ENCODE measurements around the gene SLC25A22.

SLC25A22 gene

GRCh38 chr11:765025-765801 is 32.9 kb downstream of the SLC25A22 start:
- H3K27ac Mint-ChIP-seq = peak overlapping the region; percentile 14
- DNase-seq = no peak
- H3K9me3 Mint-ChIP-seq = no peaks in the 10 kb centered on the region
- peak overlapping the region in 1 of 2 donors; percentile 41 for H3K4me3 Mint-ChIP-seq
- ATAC-seq (replicated peaks) = peak; percentile 70 to 72
- peaks cover 34 to 56% of the 10 kb centered on the region in 2 donors for H3K36me3 Mint-ChIP-seq
- H3K27me3 Mint-ChIP-seq = no peaks in the 10 kb centered on the region
- peaks cover 2 to 15% of the 10 kb centered on the region in 2 donors for H3K4me1 Mint-ChIP-seq

GRCh38 chr11:764322-765024 is 33.6 kb downstream of the SLC25A22 start:
- H3K9me3 Mint-ChIP-seq = no peaks in the 10 kb centered on the region
- ATAC-seq (replicated peaks) (no peak), DNase-seq (no peak)
- H3K4me1 Mint-ChIP-seq = peaks cover 3 to 13% of the 10 kb centered on the region in 2 donors
- no peaks in the 10 kb centered on the region for H3K27me3 Mint-ChIP-seq
- H3K27ac Mint-ChIP-seq = no peak overlapping the region
- H3K4me3 Mint-ChIP-seq = peak overlapping the region in 1 of 2 donors; percentile 23
- H3K36me3 Mint-ChIP-seq = peaks cover 34 to 52% of the 10 kb centered on the region in 2 donors

GRCh38 chr11:763549-764321 is 34.3 kb downstream of the SLC25A22 start:
- H3K36me3 Mint-ChIP-seq = peaks cover 36 to 50% of the 10 kb centered on the region in 2 donors
- H3K9me3 Mint-ChIP-seq = no peaks in the 10 kb centered on the region
- H3K4me1 Mint-ChIP-seq = peaks cover 3 to 13% of the 10 kb centered on the region in 2 donors
- no peak overlapping the region for H3K4me3 Mint-ChIP-seq
- ATAC-seq (replicated peaks) = no peak
- no peaks in the 10 kb centered on the region for H3K27me3 Mint-ChIP-seq
- H3K27ac Mint-ChIP-seq = peak overlapping the region; percentile 69
- DNase-seq = no peak

- H3K27me3 Mint-ChIP-seq = no peaks in the 10 kb centered on the region
- ATAC-seq (replicated peaks) (no peak), DNase-seq (no peak)
- H3K36me3 Mint-ChIP-seq = peaks cover 40 to 52% of the 10 kb centered on the region in 2 donors
- peak overlapping the region in 1 of 2 donors; percentile 21 for H3K4me3 Mint-ChIP-seq
- peak overlapping the region; percentile 69 for H3K27ac Mint-ChIP-seq
- H3K9me3 Mint-ChIP-seq = no peaks in the 10 kb centered on the region
- peaks cover 3 to 13% of the 10 kb centered on the region in 2 donors for H3K4me1 Mint-ChIP-seq
Observed at GRCh38 chr11:763073-763463, 35.0 kb downstream of the SLC25A22 start.

- no peak for DNase-seq
- H3K4me3 Mint-ChIP-seq = no peak overlapping the region
- H3K4me1 Mint-ChIP-seq = peaks cover 3 to 13% of the 10 kb centered on the region in 2 donors
- no peaks in the 10 kb centered on the region for H3K27me3 Mint-ChIP-seq
- peak; percentile 21 to 37 for ATAC-seq (replicated peaks)
- no peaks in the 10 kb centered on the region for H3K9me3 Mint-ChIP-seq
- H3K27ac Mint-ChIP-seq = no peak overlapping the region
- peaks cover 43 to 55% of the 10 kb centered on the region in 2 donors for H3K36me3 Mint-ChIP-seq
Observed at GRCh38 chr11:762421-763072, 35.5 kb downstream of the SLC25A22 start.

- Mint-ChIP-seq H3K9me3 (no peaks in the 10 kb centered on the region), H3K27me3 (no peaks in the 10 kb centered on the region), H3K4me3 (no peak overlapping the region), H3K4me1 (peaks cover 3 to 13% of the 10 kb centered on the region in 2 donors), H3K27ac (no peak overlapping the region), H3K36me3 (peaks cover 47 to 55% of the 10 kb centered on the region in 2 donors)
- DNase-seq = no peak
- ATAC-seq (replicated peaks) = no peak
Observed at GRCh38 chr11:761526-762108, 36.5 kb downstream of the SLC25A22 start.

- H3K9me3 Mint-ChIP-seq = no peaks in the 10 kb centered on the region
- peaks cover 48 to 49% of the 10 kb centered on the region in 2 donors for H3K36me3 Mint-ChIP-seq
- ATAC-seq (replicated peaks) (no peak), DNase-seq (no peak)
- no peak overlapping the region for H3K4me3 Mint-ChIP-seq
- no peak overlapping the region for H3K27ac Mint-ChIP-seq
- peaks cover 3 to 10% of the 10 kb centered on the region in 2 donors for H3K4me1 Mint-ChIP-seq
- H3K27me3 Mint-ChIP-seq = no peaks in the 10 kb centered on the region
Observed at GRCh38 chr11:760236-760635, 37.8 kb downstream of the SLC25A22 start.

GRCh38 chr11:749731-750130 is 48.4 kb downstream of the SLC25A22 start:
- Mint-ChIP-seq H3K4me1 (peaks cover 12 to 26% of the 10 kb centered on the region in 2 donors), H3K36me3 (peaks cover 12 to 14% of the 10 kb centered on the region in 2 donors), H3K9me3 (no peaks in the 10 kb centered on the region), H3K4me3 (peak overlapping the region; percentile 55 to 62), H3K27ac (peak overlapping the region; percentile 62), H3K27me3 (no peaks in the 10 kb centered on the region)
- ATAC-seq (replicated peaks) (no peak), DNase-seq (no peak)

GRCh38 chr11:748007-748359 is 50.1 kb downstream of the SLC25A22 start:
- Mint-ChIP-seq H3K4me3 (peak overlapping the region; percentile 92 to 94), H3K4me1 (peaks cover 12 to 26% of the 10 kb centered on the region in 2 donors), H3K27ac (peak overlapping the region; percentile 94), H3K9me3 (no peaks in the 10 kb centered on the region), H3K27me3 (no peaks in the 10 kb centered on the region), H3K36me3 (peaks cover 12 to 14% of the 10 kb centered on the region in 2 donors)
- ATAC-seq (replicated peaks) = peak; percentile 17 to 23
- no peak for DNase-seq

GRCh38 chr11:747158-748006 is 50.7 kb downstream of the SLC25A22 start, which contains the start of gene TALDO1:
TALDO1 (plus strand) TSS chr11:747464; CDS start chr11:747482, 18 bp downstream.
- H3K27ac Mint-ChIP-seq = peak within 1 kb of the TSS; percentile 94
- H3K4me1 Mint-ChIP-seq = peaks cover 12 to 23% of the 10 kb centered on the region in 2 donors
- no peaks in the 10 kb centered on the region for H3K9me3 Mint-ChIP-seq
- peak within 1 kb of the TSS; percentile 92 to 94 for H3K4me3 Mint-ChIP-seq
- H3K27me3 Mint-ChIP-seq = no peaks in the 10 kb centered on the region
- peaks cover 7 to 10% of the 10 kb centered on the region in 2 donors for H3K36me3 Mint-ChIP-seq
- ATAC-seq (replicated peaks) (peak; percentile 91 to 93), DNase-seq (peak; percentile 90)

- ATAC-seq (replicated peaks) = peak; percentile 36 to 48
- peaks cover 12 to 18% of the 10 kb centered on the region in 2 donors for H3K4me1 Mint-ChIP-seq
- DNase-seq = no peak
- no peaks in the 10 kb centered on the region for H3K9me3 Mint-ChIP-seq
- H3K27me3 Mint-ChIP-seq = no peaks in the 10 kb centered on the region
- peak overlapping the region; percentile 92 to 94 for H3K4me3 Mint-ChIP-seq
- peak overlapping the region; percentile 91 for H3K27ac Mint-ChIP-seq
- H3K36me3 Mint-ChIP-seq = peaks cover 4 to 5% of the 10 kb centered on the region in 2 donors
Observed at GRCh38 chr11:746289-747157, 51.6 kb downstream of the SLC25A22 start.

- DNase-seq (no peak), ATAC-seq (replicated peaks) (no peak)
- Mint-ChIP-seq H3K4me3 (no peak overlapping the region), H3K4me1 (peaks cover 11 to 18% of the 10 kb centered on the region in 2 donors), H3K27ac (no peak overlapping the region), H3K9me3 (no peaks in the 10 kb centered on the region), H3K27me3 (no peaks in the 10 kb centered on the region), H3K36me3 (peaks cover 4 to 5% of the 10 kb centered on the region in 2 donors)
Observed at GRCh38 chr11:745428-745827, 52.7 kb downstream of the SLC25A22 start.

Data from stimulated activated naive B cell treated with anti-CD40 and anti-IgM and Interleukin-4, amounts not matched to agents 10 μg/mL and 1 μg/mL and 100 μg/mL, for 72 hours (primary cell).